Gastroesophageal sphincter (tissue), 4 donors: ENCODE measurements around the gene SPATA18. TPM values are rescaled to one million over a fixed set of nuclear protein-coding genes. Genes with fewer than 3 reads are reported as not detected.
"Not testable (repeated sequence)": the region's sequence is repeated elsewhere in the genome, so short reads cannot be mapped to it uniquely, and the experiment has no call there.

Source experiments
- ATAC-seq: fragments of 150-250 bp; one replicate; pipeline ENCODE4 v1.9.1; 2016; ENCODE audit warnings: mild to moderate bottlenecking, moderate library complexity
- H3K27ac ChIP-seq, 4 donors: fragments of 200-600 bp; sonication (generic) in 3 of 4; 1 replicate in 3 of 4; 2 replicates in 1 of 4; pipeline ENCODE4 v1.5.1; 2016 to 2019
- H3K27me3 ChIP-seq: fragments of 200-600 bp; sonication (generic); one replicate; pipeline ENCODE4 v1.5.1; 2019
- H3K36me3 ChIP-seq, 2 donors: fragments of 200-600 bp; sonication (generic); one replicate each; pipeline ENCODE4 v1.5.1; 2019; ENCODE audit warnings: control low read depth in 1 of 2
- H3K4me1 ChIP-seq, 3 donors: fragments of 200-600 bp; sonication (generic); 1 replicate in 2 of 3; 2 replicates in 1 of 3; pipeline ENCODE4 v1.5.1; 2016 to 2019; ENCODE audit warnings: control low read depth in 2 of 3
- H3K4me3 ChIP-seq, 2 donors: fragments of 200-600 bp; sonication (generic); one replicate each; pipeline ENCODE4 v1.5.1; 2019; ENCODE audit warnings: mild to moderate bottlenecking in 1 of 2, moderate library complexity in 1 of 2
- H3K9me3 ChIP-seq, 3 donors: fragments of 200-600 bp; sonication (generic); one replicate each; pipeline ENCODE4 v1.5.1; 2017 to 2019; ENCODE audit warnings: control low read depth in 2 of 3
- CTCF ChIP-seq, 4 experiments: fragments of 200-600 bp in 2 of 4; fragments of 450-650 bp in 2 of 4; sonication (generic) in 1 of 4; IDR thresholded peaks; one replicate each; pipeline ENCODE4 v1.5.1; 2017 to 2019; ENCODE audit warnings: antibody characterized with exemption in 4 of 4, mild to moderate bottlenecking in 2 of 4, moderate library complexity in 2 of 4
- EP300 ChIP-seq: sonication (generic); formaldehyde crosslinking; IDR thresholded peaks from one replicate; pipeline ENCODE4 v1.6.1; 2017; ENCODE audit warnings: antibody characterized with exemption, mild to moderate bottlenecking
- POLR2A ChIP-seq, 2 donors: fragments of 450-650 bp; IDR thresholded peaks; one replicate each; pipeline ENCODE4 v1.6.1; 2017; ENCODE audit warnings: antibody characterized with exemption in 2 of 2, mild to moderate bottlenecking in 2 of 2, moderate library complexity in 1 of 2
- POLR2AphosphoS5 ChIP-seq: sonication (generic); formaldehyde crosslinking; IDR thresholded peaks from one replicate; pipeline ENCODE4 v1.6.1; 2017; ENCODE audit warnings: antibody characterized with exemption
- WGBS, 2 donors: methylation state at CpG; one replicate each; pipeline ENCODE4 v1.1.5; 2018; ENCODE audit warnings: low coverage in 1 of 2; 5-methylcytosine and 5-hydroxymethylcytosine counted together
- total RNA-seq, 4 donors: library from RNA; depleted of rRNA; stranded (reverse); fragments of >200 nt; gene quantifications; one replicate each; pipeline ENCODE4 v1.1.0, GENCODE V29; 2016

The SPATA18 gene
- total RNA-seq, 4 donors from 2014 or later = 2.6 to 20.5 (median 3.9) TPM

- no peaks in the 10 kb centered on the region for H3K27me3 ChIP-seq
- H3K27ac ChIP-seq = no peak overlapping the region
- no peak for ATAC-seq
- H3K4me3 ChIP-seq = no peak overlapping the region
- peaks cover 0 to 7% (median 0%) of the 10 kb centered on the region in 3 donors for H3K9me3 ChIP-seq
- no peaks in the 10 kb centered on the region for H3K36me3 ChIP-seq
- H3K4me1 ChIP-seq = no peaks in the 10 kb centered on the region
- 47 to 75% methylated on average over 5 of the region's 5 CpGs for WGBS, 2 donors
- TF ChIP-seq EP300 (no peak), CTCF (IDR thresholded peaks at IDR 0.05) (no peak), POLR2A (IDR thresholded peaks at IDR 0.05) (no peak), POLR2AphosphoS5 (no peak)
These were observed 75.9 kb downstream of the SPATA18 start for GRCh38 chr4:52126966-52127365.

GRCh38 chr4:52135171-52135570, 84.1 kb downstream of the SPATA18 start:
- Histone ChIP-seq H3K27me3 (no peaks in the 10 kb centered on the region), H3K4me1 (no peaks in the 10 kb centered on the region), H3K27ac (no peak overlapping the region), H3K36me3 (no peaks in the 10 kb centered on the region), H3K4me3 (no peak overlapping the region), H3K9me3 (no peaks in the 10 kb centered on the region)
- no peak for TF ChIP-seq POLR2A (IDR thresholded peaks at IDR 0.05)
- no peak for TF ChIP-seq EP300
- TF ChIP-seq POLR2AphosphoS5 = no peak
- TF ChIP-seq CTCF (IDR thresholded peaks at IDR 0.05) = no peak
- ATAC-seq = no peak
- WGBS, 2 donors = 60 to 74% methylated on average over 3 of the region's 3 CpGs

GRCh38 chr4:52137152-52137551, 86.0 kb downstream of the SPATA18 start:
- H3K9me3 ChIP-seq, H3K4me1 ChIP-seq, H3K27ac ChIP-seq, H3K4me3 ChIP-seq, H3K27me3 ChIP-seq, ATAC-seq, H3K36me3 ChIP-seq: not testable (repeated sequence)
- WGBS, 2 donors = 0 to 33% methylated on average over 1 of the region's 1 CpG

GRCh38 chr4:52142816-52143215, 91.7 kb downstream of the SPATA18 start:
- Histone ChIP-seq H3K27ac (no peak overlapping the region), H3K27me3 (no peaks in the 10 kb centered on the region), H3K36me3 (no peaks in the 10 kb centered on the region), H3K4me3 (no peak overlapping the region), H3K4me1 (no peaks in the 10 kb centered on the region), H3K9me3 (no peaks in the 10 kb centered on the region)
- TF ChIP-seq EP300 (no peak), POLR2AphosphoS5 (no peak), POLR2A (IDR thresholded peaks at IDR 0.05) (no peak), CTCF (IDR thresholded peaks at IDR 0.05) (no peak)
- ATAC-seq = no peak
- WGBS, 2 donors = 40 to 45% methylated on average over 2 of the region's 2 CpGs

GRCh38 chr4:52143815-52144214, 92.7 kb downstream of the SPATA18 start:
- H3K27me3 ChIP-seq = no peaks in the 10 kb centered on the region
- no peak overlapping the region for H3K4me3 ChIP-seq
- H3K9me3 ChIP-seq = no peaks in the 10 kb centered on the region
- H3K36me3 ChIP-seq = no peaks in the 10 kb centered on the region
- no peak for TF ChIP-seq CTCF (IDR thresholded peaks at IDR 0.05)
- no peak for TF ChIP-seq EP300
- TF ChIP-seq POLR2AphosphoS5 = no peak
- TF ChIP-seq POLR2A (IDR thresholded peaks at IDR 0.05) = no peak
- ATAC-seq = no peak
- H3K27ac ChIP-seq = no peak overlapping the region
- H3K4me1 ChIP-seq = no peaks in the 10 kb centered on the region
- WGBS, 2 donors = 81 to 83% methylated on average over 2 to 3 of the region's 3 CpGs
